Measurements from ENCODE around the gene UBE2Z.
"Not testable (repeated sequence)": the region's sequence is repeated elsewhere in the genome, so short reads cannot be mapped to it uniquely, and the experiment has no call there.

Gene UBE2Z

GRCh38 chr17:48904428-48904827, 3.8 kb upstream of the UBE2Z start:
- DNase-seq (ENCODE audit: low read depth): no peak

- no peak for DNase-seq (ENCODE audit: low read depth)
Measured at GRCh38 chr17:48905987-48906515, 2.2 kb upstream of the UBE2Z start.

GRCh38 chr17:48907713-48908046, 527 bp upstream of the UBE2Z start:
- DNase-seq (ENCODE audit: low read depth): peak; percentile 70

- peak; percentile 85 for DNase-seq (ENCODE audit: low read depth)
Measured at GRCh38 chr17:48908853-48909394, 717 bp downstream of the UBE2Z start.

GRCh38 chr17:48909783-48910182, 1.6 kb downstream of the UBE2Z start:
- DNase-seq (ENCODE audit: low read depth): peak; percentile 38

- DNase-seq (ENCODE audit: low read depth): peak; percentile 29
Measured at GRCh38 chr17:48910370-48910769, 2.2 kb downstream of the UBE2Z start.

GRCh38 chr17:48912476-48912875, 4.3 kb downstream of the UBE2Z start:
- DNase-seq (ENCODE audit: low read depth): no peak

GRCh38 chr17:48915459-48916282, 7.5 kb downstream of the UBE2Z start:
- peak; percentile 93 for DNase-seq (ENCODE audit: low read depth)

- DNase-seq (ENCODE audit: low read depth): no peak
Measured at GRCh38 chr17:48925251-48925990, 17.2 kb downstream of the UBE2Z start.

- no peak for DNase-seq (ENCODE audit: low read depth)
Measured at GRCh38 chr17:48925991-48926342, 17.8 kb downstream of the UBE2Z start.

- DNase-seq (ENCODE audit: low read depth): no peak
Measured at GRCh38 chr17:48927978-48928745, 20.0 kb downstream of the UBE2Z start.

- peak; percentile 61 for DNase-seq (ENCODE audit: low read depth)
Measured at GRCh38 chr17:48928876-48929811, 20.9 kb downstream of the UBE2Z start.

- DNase-seq (ENCODE audit: low read depth): no peak
Measured at GRCh38 chr17:48929812-48930165, 21.6 kb downstream of the UBE2Z start.

GRCh38 chr17:48930435-48930873, 22.2 kb downstream of the UBE2Z start:
- DNase-seq (ENCODE audit: low read depth): no peak

GRCh38 chr17:48933035-48933434, 24.8 kb downstream of the UBE2Z start:
- no peak for DNase-seq (ENCODE audit: low read depth)

GRCh38 chr17:48944515-48945260, 36.5 kb downstream of the UBE2Z start, which contains the start of gene SNF8:
TSS of gene SNF8 (minus strand) at chr17:48944842. CDS start at chr17:48944734, 108 bp downstream.
- DNase-seq (ENCODE audit: low read depth): peak; percentile 84

GRCh38 chr17:48945261-48945651, 37.0 kb downstream of the UBE2Z start:
- DNase-seq (ENCODE audit: low read depth): not testable (repeated sequence)

- no peak for DNase-seq (ENCODE audit: low read depth)
Measured at GRCh38 chr17:48951572-48951971, 43.4 kb downstream of the UBE2Z start.

GRCh38 chr17:48952904-48953303, 44.7 kb downstream of the UBE2Z start:
- DNase-seq (ENCODE audit: low read depth): no peak

- peak; percentile 78 for DNase-seq (ENCODE audit: low read depth)
Measured at GRCh38 chr17:48954300-48954755, 46.1 kb downstream of the UBE2Z start.

Data from amniotic epithelial cell (primary cell).